NCI-H82 treated with DMSO at 0.1 percent for 48 hours (cell line): ENCODE measurements around the gene CDK6.

Experiments used
- DNase-seq: peaks from one replicate; lab custom pipeline; 2025; ENCODE audit not compliant: unreplicated experiment; lab: John Stamatoyannopoulos, UW

CDK6 gene

GRCh38 chr7:92847305-92847704, 10.9 kb upstream of the CDK6 start:
- DNase-seq, result no peak

- DNase-seq, result no peak
These were observed 9.4 kb upstream of the CDK6 start for GRCh38 chr7:92845736-92846135.

GRCh38 chr7:92843781-92844180, 7.4 kb upstream of the CDK6 start:
- DNase-seq, result no peak

- DNase-seq, result no peak
These were observed 6.8 kb upstream of the CDK6 start for GRCh38 chr7:92843034-92843760.

- no peak for DNase-seq
These were observed 4.8 kb upstream of the CDK6 start for GRCh38 chr7:92841192-92841591.

GRCh38 chr7:92840316-92840715, 3.9 kb upstream of the CDK6 start:
- DNase-seq, result no peak

GRCh38 chr7:92839901-92840300, 3.5 kb upstream of the CDK6 start:
- no peak for DNase-seq

GRCh38 chr7:92838934-92839333, 2.6 kb upstream of the CDK6 start:
- no peak for DNase-seq

- DNase-seq, result no peak
These were observed 802 bp upstream of the CDK6 start for GRCh38 chr7:92837000-92837749.

- no peak for DNase-seq
These were observed 403 bp downstream of the CDK6 start for GRCh38 chr7:92835851-92836488.

GRCh38 chr7:92835261-92835850, 1.0 kb downstream of the CDK6 start:
- DNase-seq, result no peak

- no peak for DNase-seq
These were observed 1.7 kb downstream of the CDK6 start for GRCh38 chr7:92834507-92835260.

GRCh38 chr7:92833766-92834506, 2.4 kb downstream of the CDK6 start:
- DNase-seq, result peak; percentile 62

- DNase-seq, result no peak
These were observed 3.2 kb downstream of the CDK6 start for GRCh38 chr7:92833024-92833765.

- no peak for DNase-seq
These were observed 3.8 kb downstream of the CDK6 start for GRCh38 chr7:92832534-92833023.

- DNase-seq, result no peak
These were observed 4.4 kb downstream of the CDK6 start for GRCh38 chr7:92831716-92832533.

GRCh38 chr7:92830532-92831110, 5.8 kb downstream of the CDK6 start:
- DNase-seq, result no peak

- DNase-seq, result peak; percentile 69
These were observed 6.3 kb downstream of the CDK6 start for GRCh38 chr7:92830027-92830426.
